ENCODE measurements around the gene PRKCA. TPM values are rescaled to one million over a fixed set of nuclear protein-coding genes. Genes with fewer than 3 reads are reported as not detected.

Gene PRKCA
- total and polyA plus RNA-seq, 2 donors (not counting 3 experiments of a cell fraction or from before 2014, with no cell fraction given), result 7.5 to 34.2 TPM

GRCh38 chr17:66275651-66276050, 26.8 kb upstream of the PRKCA start:
- no peak overlapping the region for H3K4me3 ChIP-seq (replicated peaks in 1 of 3; ENCODE audit: insufficient read depth in 1 of 3, low read depth in 1 of 3, low read length in 3 of 3)
- no peaks in the 10 kb centered on the region for H4K20me1 ChIP-seq (replicated peaks; ENCODE audit: control insufficient read depth, extremely low read depth, insufficient read depth, low read length)
- H3K36me3 ChIP-seq (ENCODE audit: control insufficient read depth in 2 of 2, extremely low read depth in 1 of 2, insufficient read depth in 2 of 2, low read length in 2 of 2), result no peaks in the 10 kb centered on the region
- H3K4me2 ChIP-seq (ENCODE audit: insufficient read depth, low read length), result peak overlapping the region; percentile 48
- H3K9me3 ChIP-seq (replicated peaks; ENCODE audit: control insufficient read depth, insufficient read depth, low read length), result no peaks in the 10 kb centered on the region
- dilution Hi-C loops (cut with MboI; ENCODE audit: extremely low pct_ligation_motif_present, low sequenced_read_pairs), result no loop called here
- peak overlapping the region; percentile 54 for H3K9ac ChIP-seq (replicated peaks; ENCODE audit: extremely low read depth, insufficient read depth, low read length)
- FAIRE-seq (peak; percentile 97), DNase-seq (ENCODE audit: low read depth, low spot score) (peak; percentile 90)
- peaks cover 30% of the 10 kb centered on the region for H3K4me1 ChIP-seq (ENCODE audit: control insufficient read depth, extremely low read depth, insufficient read depth, low read length)
- BruUV-seq (replicated peaks), result no TSS peak
- no peak for TF ChIP-seq EZH2 (IDR thresholded peaks at IDR 0.05; ENCODE audit: borderline replicate concordance, low read depth, low read length, severe bottlenecking)
- no peak for TF ChIP-seq MAX (IDR thresholded peaks at IDR 0.05; ENCODE audit: insufficient read depth, insufficient read length)
- TF ChIP-seq MYC (IDR thresholded peaks at IDR 0.05; ENCODE audit: low read depth, low read length), result no peak
- peak; percentile 92 for TF ChIP-seq POLR2AphosphoS5 (IDR thresholded peaks at IDR 0.05; ENCODE audit: insufficient read depth, low read depth, low read length)
- no peak for TF ChIP-seq CTCF (IDR thresholded peaks at IDR 0.05; ENCODE audit: extremely low read depth in 1 of 2, insufficient read depth in 1 of 2, low read depth in 1 of 2, low read length in 2 of 2)
- peak; percentile 85 for TF ChIP-seq GATA2 (IDR thresholded peaks at IDR 0.05; ENCODE audit: insufficient read depth, insufficient read length, low read depth, low read length)
- peak; percentile 95 for TF ChIP-seq JUN (IDR thresholded peaks at IDR 0.05; ENCODE audit: borderline replicate concordance, insufficient read depth, insufficient read length, low read depth)
- TF ChIP-seq FOS (IDR thresholded peaks at IDR 0.05; ENCODE audit: borderline replicate concordance, insufficient read depth, low read length), result peak; percentile 100
- no peak for TF ChIP-seq POLR2A (IDR thresholded peaks at IDR 0.05; ENCODE audit: low read depth, low read length)
- CTCF ChIA-PET, result interaction anchor here (0.7 to 3.3 kb wide), 7 partner anchors 15 to 416 kb away, joined by 3 to 10 read pairs (median 3); no protein-coding TSS in a partner anchor
- peak overlapping the region; percentile 44 for H2AFZ ChIP-seq (ENCODE audit: low read depth, low read length)
- POLR2A ChIA-PET, result interaction anchor here (0.5 to 0.9 kb wide), 3 partner anchors 29 to 990 kb away, joined by 3 to 10 read pairs (median 7); no protein-coding TSS in a partner anchor
- intact Hi-C loops (cut with micrococcal nuclease), result loop anchor here (1.0 kb wide), 5 partner anchors 10 to 292 kb away; no protein-coding TSS in a partner anchor
- H3K27ac ChIP-seq (ENCODE audit: insufficient read depth, low read depth, low read length), result peak overlapping the region; percentile 87
- no peaks in the 10 kb centered on the region for H3K9me1 ChIP-seq (replicated peaks; ENCODE audit: control insufficient read depth, extremely low read depth, insufficient read depth, low read length)
- no peaks in the 10 kb centered on the region for H3K27me3 ChIP-seq (ENCODE audit: control insufficient read depth in 2 of 2, insufficient read depth in 2 of 2, low read length in 2 of 2)
- no peaks in the 10 kb centered on the region for H3K79me2 ChIP-seq (ENCODE audit: control insufficient read depth, insufficient read depth, low read length)

Measured in endothelial cell of umbilical vein (primary cell).